SU-DHL-6 (cell line): ENCODE results near the gene EPYC.

Source experiments
- H2AFZ ChIP-seq: fragments of 200-600 bp; sonication (generic); 2 replicates; pipeline ENCODE4 v1.6.1; 2014; ENCODE audit warnings: low read depth, mild to moderate bottlenecking, moderate library complexity, mixed read lengths, antibody characterized with exemption, low read length; ENCODE audit not compliant: severe bottlenecking
- H3F3A ChIP-seq: fragments of 200-600 bp; shearing (Covaris generic); 2 replicates; pipeline ENCODE4 v1.6.0; 2016; ENCODE audit warnings: antibody characterized with exemption, mild to moderate bottlenecking; ENCODE audit not compliant: insufficient read depth
- H3K27ac ChIP-seq: fragments of 200-600 bp; sonication (generic); 2 replicates; pipeline ENCODE4 v1.5.1; 2016; ENCODE audit warnings: low read depth, mild to moderate bottlenecking, low read length, moderate library complexity, mixed read lengths
- H3K27me3 ChIP-seq: fragments of 200-600 bp; sonication (generic), shearing (Covaris generic); 2 replicates; pipeline ENCODE4 v1.6.0; 2014; ENCODE audit warnings: mild to moderate bottlenecking, low read length
- H3K36me3 ChIP-seq: fragments of 200-600 bp; sonication (generic); 2 replicates; pipeline ENCODE4 v1.6.1; 2014; ENCODE audit warnings: mild to moderate bottlenecking, low read length, mixed read lengths
- H3K4me2 ChIP-seq: fragments of 300-600, 200-600 bp; shearing (Covaris generic), sonication (generic); 2 replicates; pipeline ENCODE4 v1.6.0; 2014; ENCODE audit warnings: low read length, low read depth, mild to moderate bottlenecking; ENCODE audit not compliant: poor library complexity, severe bottlenecking
- H3K4me3 ChIP-seq: fragments of 200-600 bp; sonication (generic); 2 replicates; pipeline ENCODE4 v1.5.1; 2014; ENCODE audit warnings: antibody characterized with exemption, low read length, mild to moderate bottlenecking, mixed read lengths; ENCODE audit not compliant: insufficient read depth, poor library complexity, severe bottlenecking
- H3K79me2 ChIP-seq: fragments of 200-600 bp; sonication (generic); 2 replicates; pipeline ENCODE4 v1.6.1; 2014; ENCODE audit warnings: mild to moderate bottlenecking, low read length, moderate library complexity; ENCODE audit not compliant: insufficient read depth
- H3K9ac ChIP-seq: fragments of 200-600 bp; sonication (generic); 2 replicates; pipeline ENCODE4 v1.7.0; 2014; ENCODE audit warnings: mild to moderate bottlenecking, low read length
- H3K9me2 ChIP-seq: fragments of 200-600 bp; sonication (generic); replicated peaks from 2 replicates; pipeline ENCODE4 v1.6.1; 2014; ENCODE audit warnings: low read length; ENCODE audit not compliant: insufficient read depth
- H3K9me3 ChIP-seq: fragments of 200-600 bp; sonication (generic); 2 replicates; pipeline ENCODE4 v1.6.1; 2014; ENCODE audit warnings: low read length, mixed read lengths; ENCODE audit not compliant: insufficient read depth
- H4K20me1 ChIP-seq: fragments of 200-600 bp; sonication (generic); 2 replicates; pipeline ENCODE4 v1.6.1; 2014; ENCODE audit warnings: low read depth, mild to moderate bottlenecking, antibody characterized with exemption, low read length, moderate library complexity, mixed read lengths
- CTCF ChIP-seq: fragments of 200-600 bp; sonication (generic); IDR thresholded peaks from one replicate; pipeline ENCODE4 v1.5.1; 2017; ENCODE audit warnings: antibody characterized with exemption, mild to moderate bottlenecking, low read length, moderate library complexity; ENCODE audit not compliant: insufficient read depth, poor library complexity, severe bottlenecking
- EZH2phosphoT487 ChIP-seq: fragments of 200-600 bp; sonication (generic), shearing (Covaris generic); conservative IDR thresholded peaks from 2 replicates; pipeline ENCODE4 v1.6.1; 2018; ENCODE audit warnings: mild to moderate bottlenecking, antibody characterized with exemption, low read length, moderate library complexity, mixed read lengths

Gene EPYC

GRCh38 chr12:90925562-90925961 is 79.2 kb downstream of the EPYC start:
- Histone ChIP-seq H3K9me3 (no peaks in the 10 kb centered on the region), H3K9ac (no peak overlapping the region), H3K27me3 (0 out of 2 replicates have a peak, but pooled peaks cover 3% of the 10 kb centered on the region), H3K4me3 (no peak overlapping the region), H3K4me2 (no peak overlapping the region), H4K20me1 (no peaks in the 10 kb centered on the region), H2AFZ (no peak overlapping the region), H3K36me3 (no peaks in the 10 kb centered on the region), H3F3A (no peaks in the 10 kb centered on the region), H3K27ac (no peak overlapping the region), H3K9me2 (no peaks in the 10 kb centered on the region), H3K79me2 (no peaks in the 10 kb centered on the region)
- TF ChIP-seq EZH2phosphoT487 (no peak), CTCF (no peak)

- Histone ChIP-seq H3K79me2 (no peaks in the 10 kb centered on the region), H3K4me2 (no peak overlapping the region)
These were observed 80.4 kb downstream of the EPYC start for GRCh38 chr12:90924406-90924805.

GRCh38 chr12:90922145-90922627 is 82.6 kb downstream of the EPYC start:
- H3K27ac ChIP-seq, result no peak overlapping the region

More at GRCh38 chr12:90924406-90924805, 80.4 kb downstream of the EPYC start:
- 0 out of 2 replicates have a peak, but pooled peaks cover 3% of the 10 kb centered on the region for H3K27me3 ChIP-seq
- no peaks in the 10 kb centered on the region for H3K9me2 ChIP-seq
- no peak overlapping the region for H3K27ac ChIP-seq
- no peak overlapping the region for H3K4me3 ChIP-seq
- no peaks in the 10 kb centered on the region for H3K9me3 ChIP-seq
- TF ChIP-seq EZH2phosphoT487, result no peak
- no peak for TF ChIP-seq CTCF
- H4K20me1 ChIP-seq, result no peaks in the 10 kb centered on the region
- no peak overlapping the region for H3K9ac ChIP-seq
- H2AFZ ChIP-seq, result no peak overlapping the region
- H3F3A ChIP-seq, result no peaks in the 10 kb centered on the region
- no peaks in the 10 kb centered on the region for H3K36me3 ChIP-seq

More at GRCh38 chr12:90922145-90922627, 82.6 kb downstream of the EPYC start:
- no peaks in the 10 kb centered on the region for H3K79me2 ChIP-seq
- 0 out of 2 replicates have a peak, but pooled peaks cover 3% of the 10 kb centered on the region for H3K27me3 ChIP-seq
- no peak overlapping the region for H3K4me2 ChIP-seq
- H3F3A ChIP-seq, result no peaks in the 10 kb centered on the region
- no peaks in the 10 kb centered on the region for H3K9me3 ChIP-seq
- H3K9me2 ChIP-seq, result no peaks in the 10 kb centered on the region
- H4K20me1 ChIP-seq, result no peaks in the 10 kb centered on the region
- TF ChIP-seq EZH2phosphoT487 (no peak), CTCF (no peak)
- no peak overlapping the region for H3K4me3 ChIP-seq
- no peak overlapping the region for H3K9ac ChIP-seq
- no peaks in the 10 kb centered on the region for H3K36me3 ChIP-seq
- H2AFZ ChIP-seq, result no peak overlapping the region
